Endometrium (tissue), 2 donors: ENCODE data around the gene MYMX.

Experiments
- FAIRE-seq: peaks from 2 replicates; lab custom pipeline; 2012; peaks lifted over from hg19 to GRCh38; lab: Jason Lieb, UNC
- donor health status: control.
- donor health status: control.

The MYMX gene

GRCh38 chr6:44251576-44252524 lies 35.1 kb downstream of the MYMX start:
- no peak for FAIRE-seq

GRCh38 chr6:44253307-44254101 lies 36.8 kb downstream of the MYMX start:
- FAIRE-seq = no peak

GRCh38 chr6:44254191-44255104 lies 37.7 kb downstream of the MYMX start:
- no peak for FAIRE-seq

GRCh38 chr6:44255105-44255808 lies 38.5 kb downstream of the MYMX start:
- no peak for FAIRE-seq

- no peak for FAIRE-seq
Measured at GRCh38 chr6:44255871-44256774, 39.4 kb downstream of the MYMX start.

- no peak for FAIRE-seq
Measured at GRCh38 chr6:44256775-44257024, 40.0 kb downstream of the MYMX start.

- no peak for FAIRE-seq
Measured at GRCh38 chr6:44257025-44257752, 40.5 kb downstream of the MYMX start, which contains the start of gene SLC35B2. SLC35B2 (minus strand) TSS chr6:44257528; CDS start chr6:44257410, 118 bp downstream.

- no peak for FAIRE-seq
Measured at GRCh38 chr6:44257753-44258324, 41.1 kb downstream of the MYMX start.

GRCh38 chr6:44258325-44258863 lies 41.7 kb downstream of the MYMX start:
- no peak for FAIRE-seq

GRCh38 chr6:44258921-44259320 lies 42.2 kb downstream of the MYMX start:
- no peak for FAIRE-seq

- FAIRE-seq = no peak
Measured at GRCh38 chr6:44260011-44260410, 43.3 kb downstream of the MYMX start.

- no peak for FAIRE-seq
Measured at GRCh38 chr6:44260451-44261297, 43.9 kb downstream of the MYMX start.

- FAIRE-seq = no peak
Measured at GRCh38 chr6:44261581-44261980, 44.9 kb downstream of the MYMX start.

- FAIRE-seq = no peak
Measured at GRCh38 chr6:44262467-44263353, 46.0 kb downstream of the MYMX start.

- no peak for FAIRE-seq
Measured at GRCh38 chr6:44263354-44264100, 46.8 kb downstream of the MYMX start.
